HFF-Myc (cell line): ENCODE data around the gene EGFLAM.
A peak's percentile ranks its signal among the peaks of the same experiment; 100 is the strongest.
"Not testable (repeated sequence)": the region's sequence is repeated elsewhere in the genome, so short reads cannot be mapped to it uniquely, and the experiment has no call there.

ENCODE experiments used
- DNase-seq: peaks from one replicate; pipeline ENCODE4 v3.0.0-alpha.2; 2011; ENCODE audit warnings: low read depth; ENCODE audit errors: extremely low read depth
- H3K4me3 ChIP-seq: replicated peaks from 2 replicates; pipeline ENCODE4 v1.5.1; 2011; ENCODE audit warnings: low read depth, mild to moderate bottlenecking, control low read depth, low read length
- TF ChIP-seq, protein P1 (sequence below): IDR thresholded peaks from 2 replicates; pipeline ENCODE4 v1.5.1; 2012; ENCODE audit warnings: mild to moderate bottlenecking, low read depth, low read length, control low read depth; ENCODE audit errors: missing control alignments

The EGFLAM gene

GRCh38 chr5:38414348-38414747 lies 156.0 kb downstream of the EGFLAM start:
- DNase-seq = no peak
- TF ChIP-seq, protein P1, sequence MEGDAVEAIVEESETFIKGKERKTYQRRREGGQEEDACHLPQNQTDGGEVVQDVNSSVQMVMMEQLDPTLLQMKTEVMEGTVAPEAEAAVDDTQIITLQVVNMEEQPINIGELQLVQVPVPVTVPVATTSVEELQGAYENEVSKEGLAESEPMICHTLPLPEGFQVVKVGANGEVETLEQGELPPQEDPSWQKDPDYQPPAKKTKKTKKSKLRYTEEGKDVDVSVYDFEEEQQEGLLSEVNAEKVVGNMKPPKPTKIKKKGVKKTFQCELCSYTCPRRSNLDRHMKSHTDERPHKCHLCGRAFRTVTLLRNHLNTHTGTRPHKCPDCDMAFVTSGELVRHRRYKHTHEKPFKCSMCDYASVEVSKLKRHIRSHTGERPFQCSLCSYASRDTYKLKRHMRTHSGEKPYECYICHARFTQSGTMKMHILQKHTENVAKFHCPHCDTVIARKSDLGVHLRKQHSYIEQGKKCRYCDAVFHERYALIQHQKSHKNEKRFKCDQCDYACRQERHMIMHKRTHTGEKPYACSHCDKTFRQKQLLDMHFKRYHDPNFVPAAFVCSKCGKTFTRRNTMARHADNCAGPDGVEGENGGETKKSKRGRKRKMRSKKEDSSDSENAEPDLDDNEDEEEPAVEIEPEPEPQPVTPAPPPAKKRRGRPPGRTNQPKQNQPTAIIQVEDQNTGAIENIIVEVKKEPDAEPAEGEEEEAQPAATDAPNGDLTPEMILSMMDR = no peak
- no peak overlapping the region for H3K4me3 ChIP-seq

GRCh38 chr5:38415772-38416171 lies 157.4 kb downstream of the EGFLAM start:
- H3K4me3 ChIP-seq, DNase-seq: not testable (repeated sequence)

GRCh38 chr5:38417658-38418017 lies 159.3 kb downstream of the EGFLAM start:
- TF ChIP-seq, protein P1 = no peak
- no peak overlapping the region for H3K4me3 ChIP-seq
- no peak for DNase-seq

- DNase-seq = no peak
- TF ChIP-seq, protein P1 = no peak
- H3K4me3 ChIP-seq = no peak overlapping the region
Measured at GRCh38 chr5:38420246-38420645, 161.9 kb downstream of the EGFLAM start.

DNA sequence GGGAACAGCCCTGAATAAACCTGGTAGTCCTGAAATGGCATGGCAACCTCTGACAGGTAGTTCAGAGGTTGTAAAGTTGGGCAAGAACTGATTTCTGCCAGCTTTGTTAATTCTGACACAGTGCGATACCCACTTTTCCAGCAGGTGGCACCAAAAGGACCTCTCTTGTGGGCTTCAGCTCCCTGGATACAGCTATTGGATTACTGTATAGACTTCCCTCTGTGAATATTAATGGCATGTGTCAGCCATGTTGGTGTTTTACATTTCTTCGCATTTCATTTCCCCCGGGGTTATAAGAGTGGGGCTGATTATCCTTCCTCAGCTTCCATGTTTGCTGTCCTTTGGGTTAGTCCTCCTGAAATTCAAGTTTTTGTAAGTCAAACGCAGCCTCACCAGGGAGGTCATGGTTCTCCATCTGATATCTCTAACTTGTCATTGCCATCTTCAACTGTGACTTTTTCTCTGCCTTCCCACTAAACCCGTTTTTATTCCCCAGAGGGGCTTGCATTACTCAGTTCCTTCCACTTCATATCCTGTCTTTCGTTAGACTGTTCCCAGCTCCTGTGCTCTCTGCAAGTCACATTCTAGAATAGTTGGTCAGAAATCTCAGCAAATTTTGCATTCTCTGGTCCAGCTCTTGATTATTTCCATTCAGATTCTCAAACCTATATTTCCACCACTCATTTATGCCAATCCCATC lies 162.5 kb downstream of the EGFLAM start:
- no peak overlapping the region for H3K4me3 ChIP-seq
- TF ChIP-seq, protein P1 = peak; percentile 89
- peak; percentile 59 for DNase-seq

GRCh38 chr5:38422622-38423021 lies 164.3 kb downstream of the EGFLAM start:
- no peak overlapping the region for H3K4me3 ChIP-seq
- DNase-seq = no peak
- TF ChIP-seq, protein P1 = no peak

- no peak for DNase-seq
- TF ChIP-seq, protein P1 = no peak
- no peak overlapping the region for H3K4me3 ChIP-seq
Measured at GRCh38 chr5:38423276-38424147, 165.2 kb downstream of the EGFLAM start.
